GM23338 (cell line): ENCODE results near the gene UQCRFS1.

ENCODE experiments used
- CREB1 ChIP-seq: fragments of 250-450 bp; sonication (Bioruptor Pico); IDR thresholded peaks from 2 replicates; pipeline ENCODE4 v1.5.0; 2020; ENCODE audit warnings: low read depth, mild to moderate bottlenecking, moderate library complexity
- EZH2 ChIP-seq: fragments of 200-600 bp; sonication (generic); IDR thresholded peaks from one replicate; pipeline ENCODE4 v1.8.0; 2017; ENCODE audit warnings: antibody characterized with exemption, mild to moderate bottlenecking, low read depth; ENCODE audit not compliant: unreplicated experiment
- EZH2phosphoT487 ChIP-seq: fragments of 200-600 bp; sonication (generic); IDR thresholded peaks from one replicate; pipeline ENCODE4 v1.8.1; 2018; ENCODE audit warnings: antibody characterized with exemption; ENCODE audit not compliant: unreplicated experiment
- POLR2AphosphoS5 ChIP-seq: IDR thresholded peaks from 2 replicates; pipeline ENCODE4 v1.6.1; 2016; ENCODE audit warnings: antibody characterized with exemption, low read depth
- TF ChIP-seq, protein P1 (sequence below), 2 experiments: fragments of 200-600 bp in 1 of 2; sonication (generic) in 1 of 2; conservative IDR thresholded peaks; 2 replicates each; pipeline versions ENCODE4 v1.5.1 to v1.6.1; 2016 to 2017; ENCODE audit warnings: antibody characterized with exemption in 2 of 2, low read depth in 2 of 2, mild to moderate bottlenecking in 2 of 2, moderate library complexity in 1 of 2

DNA sequence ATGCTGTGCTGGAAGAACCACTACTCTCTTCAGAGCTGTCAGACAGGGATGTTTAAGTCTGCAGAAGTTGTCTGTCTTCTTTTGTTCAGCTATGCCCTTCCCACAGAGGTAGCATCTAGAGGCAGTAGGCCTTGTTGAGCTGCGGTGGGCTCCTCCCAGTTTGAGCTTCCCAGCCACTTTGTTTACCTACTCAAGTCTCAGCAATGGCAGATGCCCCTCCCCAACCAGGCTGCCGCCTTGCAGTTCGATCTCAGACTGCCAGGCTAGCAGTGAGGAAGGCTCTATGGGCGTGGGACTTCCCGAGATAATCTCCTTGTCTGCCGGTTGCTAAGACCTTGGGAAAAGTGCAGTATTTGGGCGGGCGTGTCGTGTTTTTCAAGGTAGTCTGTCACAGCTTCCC lies 42.1 kb upstream of the UQCRFS1 start:
- TF ChIP-seq, protein P1, sequence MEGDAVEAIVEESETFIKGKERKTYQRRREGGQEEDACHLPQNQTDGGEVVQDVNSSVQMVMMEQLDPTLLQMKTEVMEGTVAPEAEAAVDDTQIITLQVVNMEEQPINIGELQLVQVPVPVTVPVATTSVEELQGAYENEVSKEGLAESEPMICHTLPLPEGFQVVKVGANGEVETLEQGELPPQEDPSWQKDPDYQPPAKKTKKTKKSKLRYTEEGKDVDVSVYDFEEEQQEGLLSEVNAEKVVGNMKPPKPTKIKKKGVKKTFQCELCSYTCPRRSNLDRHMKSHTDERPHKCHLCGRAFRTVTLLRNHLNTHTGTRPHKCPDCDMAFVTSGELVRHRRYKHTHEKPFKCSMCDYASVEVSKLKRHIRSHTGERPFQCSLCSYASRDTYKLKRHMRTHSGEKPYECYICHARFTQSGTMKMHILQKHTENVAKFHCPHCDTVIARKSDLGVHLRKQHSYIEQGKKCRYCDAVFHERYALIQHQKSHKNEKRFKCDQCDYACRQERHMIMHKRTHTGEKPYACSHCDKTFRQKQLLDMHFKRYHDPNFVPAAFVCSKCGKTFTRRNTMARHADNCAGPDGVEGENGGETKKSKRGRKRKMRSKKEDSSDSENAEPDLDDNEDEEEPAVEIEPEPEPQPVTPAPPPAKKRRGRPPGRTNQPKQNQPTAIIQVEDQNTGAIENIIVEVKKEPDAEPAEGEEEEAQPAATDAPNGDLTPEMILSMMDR (conservative IDR thresholded peaks at IDR 0.05; ENCODE audit: low read depth in 2 of 2), result no peak
- TF ChIP-seq CREB1 (CRISPR knock-in tag), result no peak
- TF ChIP-seq POLR2AphosphoS5, result no peak
- TF ChIP-seq EZH2phosphoT487, result no peak
- TF ChIP-seq EZH2, result no peak
